ENCODE results near the gene FBN1.

DNA sequence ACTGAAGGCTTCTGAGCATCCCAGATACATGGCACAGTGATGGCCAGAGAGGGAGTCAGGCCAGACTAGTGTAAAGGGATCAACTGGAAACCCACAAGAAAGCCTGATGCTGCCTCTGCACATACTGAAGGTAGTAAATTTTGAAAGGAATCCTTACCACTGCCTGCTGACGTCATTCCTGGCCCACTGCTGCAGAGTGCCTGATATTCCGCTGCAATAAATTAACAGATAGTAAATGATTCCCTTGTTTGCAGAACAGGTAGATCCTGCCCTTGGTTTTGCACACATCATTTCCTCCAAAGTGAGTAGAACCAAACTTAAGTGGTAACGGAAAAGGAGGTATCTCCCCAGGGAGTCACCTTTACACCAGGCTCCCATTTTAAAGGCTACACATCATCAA lies 146.7 kb downstream of the FBN1 start:
- no peak for TF ChIP-seq CTCF (conservative IDR thresholded peaks at IDR 0.05; ENCODE audit: low read depth, low read length)
- no peak for TF ChIP-seq EZH2 (IDR thresholded peaks at IDR 0.05; ENCODE audit: low read length, unreplicated experiment)
